Naive thymus-derived CD8-positive, alpha-beta T cell (primary cell): ENCODE results near the gene KLK6. TPM values are rescaled to one million over a fixed set of nuclear protein-coding genes. Genes with fewer than 3 reads are reported as not detected.
"Not testable (repeated sequence)": the region's sequence is repeated elsewhere in the genome, so short reads cannot be mapped to it uniquely, and the experiment has no call there.

Experiments
- ATAC-seq, 2 donors: fragments of 150-1000 bp; cut with Tn5 transposase in 1 of 2; sonication (Bioruptor Pico), chemical (Tn5 transposase) in 1 of 2; 1 replicate in 1 of 2; 2 replicates in 1 of 2; pipeline ENCODE4 v1.10.0; 2021; ENCODE audit warnings: mild to moderate bottlenecking in 2 of 2, moderate library complexity in 2 of 2
- POLR2A ChIA-PET: fragments of 350-600 bp; sonication (Branson Sonifier 250); formaldehyde crosslinking; loops from one replicate; lab custom pipeline; 2021; ENCODE audit warnings: antibody characterized with exemption; lab: Charles Lee
- DNase-seq, 10 donors: peaks; one replicate each; pipeline versions ENCODE4 v3.0.0 to v3.0.0-alpha.2; 2020 to 2022
- H3K27ac Mint-ChIP-seq, 10 donors: one replicate each; pipeline ENCODE4 v1.8.0; 2020 to 2022; ENCODE audit warnings: mild to moderate bottlenecking in 10 of 10, mixed read lengths in 10 of 10, moderate library complexity in 4 of 10, inconsistent platforms in 1 of 10
- H3K27me3 Mint-ChIP-seq, 5 donors: one replicate each; pipeline ENCODE4 v1.8.0; 2021 to 2022; ENCODE audit warnings: mixed read lengths in 5 of 5
- H3K36me3 Mint-ChIP-seq, 3 donors: one replicate each; pipeline ENCODE4 v1.8.0; 2020 to 2022; ENCODE audit warnings: mixed read lengths in 3 of 3, mild to moderate bottlenecking in 2 of 3, inconsistent platforms in 1 of 3
- H3K4me1 Mint-ChIP-seq, 4 donors: one replicate each; pipeline ENCODE4 v1.8.0; 2021 to 2022; ENCODE audit warnings: mixed read lengths in 4 of 4
- H3K4me3 Mint-ChIP-seq, 10 donors: one replicate each; pipeline ENCODE4 v1.8.0; 2020 to 2022; ENCODE audit warnings: mild to moderate bottlenecking in 10 of 10, mixed read lengths in 10 of 10, moderate library complexity in 6 of 10, inconsistent platforms in 1 of 10
- H3K9me3 Mint-ChIP-seq, 9 donors: one replicate each; pipeline ENCODE4 v1.8.0; 2020 to 2022; ENCODE audit warnings: mixed read lengths in 9 of 9, mild to moderate bottlenecking in 3 of 9, inconsistent platforms in 1 of 9, moderate library complexity in 1 of 9
- polyA plus RNA-seq, 3 donors: library from polyadenylated mRNA; unstranded; fragments of 300-500 nt; fragmentation: Illumina TruSeq; gene quantifications; one replicate each; pipeline ENCODE4 v1.2.3, GENCODE V29; 2021
- total RNA-seq, 8 experiments: library from RNA in 2 of 8; stranded (reverse) in 2 of 8; gene quantifications; one replicate each; pipeline ENCODE4 v1.2.3 and lab custom pipeline; 2021 to 2026

Gene KLK6
- total and polyA plus RNA-seq, 5 experiments from 2014 or later: not detected

DNA sequence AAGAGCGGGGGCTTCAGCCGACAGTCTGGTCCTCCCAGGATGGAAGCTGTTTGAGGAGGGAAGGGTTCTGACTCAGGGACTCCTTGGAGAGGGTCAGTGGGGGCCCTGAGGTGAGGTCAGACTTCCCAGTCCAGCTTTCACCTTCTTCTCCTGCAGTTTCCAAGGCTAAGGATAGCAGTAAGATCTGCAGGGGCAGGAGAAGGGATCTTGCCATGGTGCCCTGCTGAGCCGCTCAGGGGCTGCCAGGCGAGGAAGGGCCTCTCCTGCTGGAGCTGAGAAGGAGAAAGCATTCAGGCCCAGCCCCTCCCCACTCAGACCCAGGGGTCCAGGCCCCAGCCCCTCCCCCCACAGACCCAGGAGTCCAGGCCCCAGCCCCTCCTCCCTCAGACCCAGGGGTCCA is 12.8 kb upstream of the KLK6 start:
- Mint-ChIP-seq H3K36me3 (no peaks in the 10 kb centered on the region), H3K4me1 (peaks cover 0 to 3% (median 0%) of the 10 kb centered on the region in 4 donors), H3K27me3 (peaks cover 21 to 77% (median 58%) of the 10 kb centered on the region in 5 donors), H3K4me3 (no peak overlapping the region), H3K9me3 (peaks cover 0 to 2% (median 0%) of the 10 kb centered on the region in 9 donors), H3K27ac (no peak overlapping the region)
- no peak for DNase-seq
- no peak for ATAC-seq
- POLR2A ChIA-PET: no interaction called here

DNA sequence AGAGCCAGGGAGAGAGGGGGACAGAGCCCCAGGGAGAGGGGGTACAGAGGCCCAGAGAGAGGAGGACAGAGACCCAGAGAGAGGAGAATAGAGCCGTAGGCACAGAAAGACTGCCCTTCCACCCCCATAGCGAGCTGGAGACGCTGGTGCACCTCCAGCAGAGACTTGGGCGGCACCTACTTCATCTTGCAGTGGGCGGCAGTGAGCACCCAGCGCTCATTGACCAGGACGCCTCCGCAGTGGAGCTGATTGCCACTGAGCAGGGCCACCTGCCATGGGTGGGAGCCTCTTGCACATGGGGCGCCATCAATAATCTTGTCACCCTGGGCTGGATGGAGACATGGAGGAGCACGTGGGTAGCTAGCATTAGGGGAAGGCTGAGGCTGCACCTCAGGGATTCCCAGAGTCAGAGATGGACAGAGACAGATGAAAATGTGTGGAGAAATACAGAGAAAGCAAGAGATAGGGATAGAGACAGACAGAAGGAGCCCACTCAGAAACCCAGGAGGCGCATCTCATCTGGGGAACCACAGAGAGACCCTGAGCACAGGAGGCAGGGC is 12.3 kb upstream of the KLK6 start:
- Mint-ChIP-seq H3K27ac (peak overlapping the region in 1 of 10 donors; percentile 58), H3K9me3 (peaks cover 0 to 2% (median 0%) of the 10 kb centered on the region in 9 donors), H3K27me3 (peaks cover 24 to 83% (median 61%) of the 10 kb centered on the region in 5 donors), H3K4me1 (peaks cover 0 to 3% (median 0%) of the 10 kb centered on the region in 4 donors), H3K36me3 (no peaks in the 10 kb centered on the region), H3K4me3 (no peak overlapping the region)
- ATAC-seq (no peak), DNase-seq (no peak)
- POLR2A ChIA-PET: no interaction called here

DNA sequence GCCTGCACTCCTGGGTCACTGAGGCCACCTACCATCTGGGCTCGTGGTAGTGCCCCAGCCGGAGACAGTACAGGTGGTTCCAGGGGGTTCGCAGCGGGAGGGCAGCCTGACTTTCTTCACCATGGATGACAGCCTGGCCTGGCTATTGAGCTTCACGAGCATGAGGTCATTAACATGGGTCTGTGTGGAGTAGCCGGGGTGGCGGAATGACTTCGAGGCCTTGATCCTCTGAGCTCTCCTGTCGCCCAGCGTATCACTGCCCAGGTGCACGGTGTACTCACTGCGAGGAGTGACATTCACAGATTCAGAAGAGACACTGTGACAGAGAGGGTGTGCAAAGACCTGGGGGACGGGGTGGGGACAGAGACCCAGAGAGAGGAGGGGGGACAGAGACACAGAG is 10.8 kb upstream of the KLK6 start:
- Mint-ChIP-seq H3K36me3 (no peaks in the 10 kb centered on the region), H3K9me3 (no peaks in the 10 kb centered on the region), H3K4me1 (peaks cover 0 to 3% (median 0%) of the 10 kb centered on the region in 4 donors), H3K27ac (no peak overlapping the region), H3K27me3 (peaks cover 25 to 83% (median 68%) of the 10 kb centered on the region in 5 donors), H3K4me3 (no peak overlapping the region)
- DNase-seq (no peak), ATAC-seq (no peak)
- POLR2A ChIA-PET: no interaction called here

DNA sequence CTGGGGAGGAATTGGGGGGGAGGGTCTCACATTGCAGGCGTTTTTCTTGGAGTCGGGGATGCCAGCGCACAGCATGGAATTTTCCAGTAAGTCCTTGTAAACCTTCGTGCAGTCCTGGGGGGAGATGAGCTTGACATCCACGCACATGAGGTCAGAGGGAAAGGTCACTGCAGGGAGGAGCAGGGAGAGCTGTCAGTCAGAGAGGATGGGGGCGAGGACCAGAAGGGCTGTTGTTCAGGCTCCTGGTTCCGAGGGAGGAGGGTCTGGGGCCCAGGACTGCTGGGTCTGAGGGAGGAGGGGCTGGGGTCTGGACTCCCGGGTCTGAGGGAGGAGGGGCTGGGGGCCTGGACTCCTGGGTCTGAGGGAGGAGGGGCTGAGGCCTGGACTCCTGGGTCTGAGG is 10.4 kb upstream of the KLK6 start:
- peaks cover 0 to 3% (median 0%) of the 10 kb centered on the region in 4 donors for H3K4me1 Mint-ChIP-seq
- DNase-seq (no peak), ATAC-seq (no peak)
- POLR2A ChIA-PET: no interaction called here
- no peak overlapping the region for H3K4me3 Mint-ChIP-seq
- no peak overlapping the region for H3K27ac Mint-ChIP-seq
- peaks cover 21 to 78% (median 65%) of the 10 kb centered on the region in 5 donors for H3K27me3 Mint-ChIP-seq
- no peaks in the 10 kb centered on the region for H3K36me3 Mint-ChIP-seq
- H3K9me3 Mint-ChIP-seq: no peaks in the 10 kb centered on the region

DNA sequence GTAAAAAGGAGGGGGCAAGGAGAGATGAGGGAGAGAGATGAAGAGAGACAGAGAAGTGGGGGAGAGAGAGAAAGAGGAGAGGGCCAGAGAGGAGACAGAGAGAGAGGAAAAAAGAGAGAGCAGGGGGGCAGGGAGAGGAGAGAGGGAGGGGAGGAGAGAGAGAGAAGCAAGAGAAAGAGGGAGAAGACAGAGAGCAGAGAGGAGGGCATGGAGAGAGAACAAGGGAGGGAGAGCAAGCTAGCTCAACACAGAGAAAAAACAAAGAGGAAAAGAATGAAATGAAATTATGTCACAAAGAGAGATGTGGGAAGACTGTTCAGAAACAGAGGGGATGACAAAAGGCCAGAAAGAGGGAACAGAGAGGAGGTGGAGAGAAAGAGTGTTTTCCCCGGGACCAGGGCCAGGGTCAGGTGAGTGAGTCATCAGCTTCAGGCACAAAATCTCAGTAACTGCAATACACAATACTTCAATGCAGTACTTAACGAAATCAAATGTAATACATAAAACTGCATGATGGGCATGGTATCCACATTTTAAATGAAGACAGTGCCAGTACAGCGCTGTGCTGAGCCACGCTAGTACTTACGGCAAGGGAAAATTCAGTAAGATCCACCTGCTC is 9.5 kb upstream of the KLK6 start:
- H3K27me3 Mint-ChIP-seq: peaks cover 24 to 76% (median 59%) of the 10 kb centered on the region in 5 donors
- POLR2A ChIA-PET: no interaction called here
- H3K9me3 Mint-ChIP-seq: no peaks in the 10 kb centered on the region
- DNase-seq: no peak
- no peaks in the 10 kb centered on the region for H3K36me3 Mint-ChIP-seq
- no peak overlapping the region for H3K27ac Mint-ChIP-seq
- H3K4me3 Mint-ChIP-seq: no peak overlapping the region
- no peak for ATAC-seq
- peaks cover 0 to 3% (median 0%) of the 10 kb centered on the region in 4 donors for H3K4me1 Mint-ChIP-seq

DNA sequence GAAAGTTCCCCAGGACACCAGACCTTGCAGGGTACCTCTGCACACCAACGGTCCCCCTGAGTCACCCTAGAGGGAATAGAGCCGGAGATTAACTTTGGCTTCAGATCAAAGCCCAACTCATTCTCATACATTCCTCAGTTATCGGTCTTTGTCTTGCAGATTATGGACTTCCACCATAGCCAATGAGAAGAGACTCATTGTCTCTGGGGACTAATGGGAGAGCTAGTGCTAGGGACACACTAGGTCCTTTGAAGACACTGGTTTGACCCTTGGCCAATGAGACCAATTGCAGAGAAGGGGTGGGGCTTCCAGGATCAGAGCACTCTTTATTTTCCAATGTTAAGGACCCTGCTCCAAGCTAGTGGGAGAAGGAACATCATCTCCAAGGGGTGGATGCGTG is 8.2 kb upstream of the KLK6 start:
- H3K4me3 Mint-ChIP-seq: no peak overlapping the region
- no peaks in the 10 kb centered on the region for H3K9me3 Mint-ChIP-seq
- ATAC-seq (no peak), DNase-seq (no peak)
- H3K27ac Mint-ChIP-seq: no peak overlapping the region
- no peaks in the 10 kb centered on the region for H3K36me3 Mint-ChIP-seq
- peaks cover 0 to 3% (median 0%) of the 10 kb centered on the region in 4 donors for H3K4me1 Mint-ChIP-seq
- H3K27me3 Mint-ChIP-seq: peaks cover 32 to 87% (median 62%) of the 10 kb centered on the region in 5 donors
- POLR2A ChIA-PET: no interaction called here

DNA sequence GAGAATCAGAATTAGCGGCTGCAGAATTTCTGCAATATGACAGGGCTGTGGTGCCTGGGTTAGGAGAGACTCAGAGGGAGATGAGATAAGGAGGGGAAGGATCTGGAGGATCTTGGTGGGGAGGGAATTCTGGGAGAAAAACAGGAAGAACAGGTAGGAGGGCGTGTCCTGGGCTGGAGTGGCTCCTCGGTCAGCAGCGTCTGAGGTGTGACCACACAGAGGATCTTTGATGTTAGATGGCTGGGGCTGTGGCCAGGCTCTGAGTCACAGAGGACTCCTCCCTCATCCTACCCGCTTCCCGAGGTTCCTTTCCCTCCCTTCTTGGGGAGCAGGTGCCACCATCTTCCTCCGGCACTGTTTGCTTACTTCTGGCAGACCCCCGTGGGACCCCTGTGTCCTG is 6.4 kb upstream of the KLK6 start:
- no peak for DNase-seq
- Mint-ChIP-seq H3K36me3 (no peaks in the 10 kb centered on the region), H3K27me3 (peaks cover 39 to 87% (median 61%) of the 10 kb centered on the region in 5 donors), H3K9me3 (no peaks in the 10 kb centered on the region), H3K27ac (peak overlapping the region in 1 of 10 donors; percentile 88), H3K4me1 (peaks cover 0 to 1% (median 0%) of the 10 kb centered on the region in 4 donors), H3K4me3 (no peak overlapping the region)
- no peak for ATAC-seq
- POLR2A ChIA-PET: no interaction called here

DNA sequence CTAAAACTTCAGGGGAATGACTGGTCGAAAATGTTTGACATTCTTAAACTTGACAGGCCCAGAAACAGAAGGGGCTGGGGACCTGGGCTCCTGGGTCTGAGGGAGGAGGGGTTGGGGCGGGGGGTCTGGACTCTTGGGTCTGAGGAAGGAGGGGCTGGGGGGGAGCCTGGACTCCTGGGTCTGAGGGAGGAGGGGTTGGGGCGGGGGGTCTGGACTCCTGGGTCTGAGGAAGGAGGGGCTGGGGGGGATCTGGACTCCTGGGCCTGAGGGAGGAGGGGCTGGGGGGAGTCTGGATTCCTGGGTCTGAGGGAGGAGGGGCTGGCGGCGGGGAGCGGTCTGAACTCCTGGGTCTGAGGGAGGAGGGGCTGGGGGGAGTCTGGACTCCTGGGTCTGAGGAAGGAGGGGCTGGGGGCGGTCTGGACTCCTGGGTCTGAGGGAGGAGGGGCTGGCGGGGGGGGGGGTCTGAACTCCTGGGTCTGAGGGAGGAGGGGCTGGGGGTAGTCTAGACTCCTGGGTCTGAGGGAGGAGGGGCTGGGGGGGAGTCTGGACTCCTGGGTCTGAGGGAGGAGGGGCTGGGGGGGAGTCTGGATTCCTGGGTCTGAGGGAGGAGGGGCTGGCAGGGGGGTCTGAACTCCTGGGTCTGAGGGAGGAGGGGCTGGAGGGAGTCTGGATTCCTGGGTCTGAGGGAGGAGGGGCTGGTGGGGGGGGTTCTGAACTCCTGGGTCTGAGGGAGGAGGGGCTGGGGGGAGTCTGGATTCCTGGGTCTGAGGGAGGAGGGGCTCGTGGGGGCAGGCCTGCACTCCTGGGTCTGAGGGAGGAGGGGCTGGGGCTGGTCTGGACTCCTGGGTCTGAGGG is 5.5 kb upstream of the KLK6 start:
- Mint-ChIP-seq H3K36me3 (peaks cover 0 to 2% (median 0%) of the 10 kb centered on the region in 3 donors), H3K27me3 (peaks cover 42 to 87% (median 62%) of the 10 kb centered on the region in 5 donors), H3K9me3 (no peaks in the 10 kb centered on the region), H3K27ac (no peak overlapping the region), H3K4me1 (peaks cover 0 to 3% (median 0%) of the 10 kb centered on the region in 4 donors), H3K4me3 (no peak overlapping the region)
- POLR2A ChIA-PET: no interaction called here
- DNase-seq (no peak), ATAC-seq (no peak)

DNA sequence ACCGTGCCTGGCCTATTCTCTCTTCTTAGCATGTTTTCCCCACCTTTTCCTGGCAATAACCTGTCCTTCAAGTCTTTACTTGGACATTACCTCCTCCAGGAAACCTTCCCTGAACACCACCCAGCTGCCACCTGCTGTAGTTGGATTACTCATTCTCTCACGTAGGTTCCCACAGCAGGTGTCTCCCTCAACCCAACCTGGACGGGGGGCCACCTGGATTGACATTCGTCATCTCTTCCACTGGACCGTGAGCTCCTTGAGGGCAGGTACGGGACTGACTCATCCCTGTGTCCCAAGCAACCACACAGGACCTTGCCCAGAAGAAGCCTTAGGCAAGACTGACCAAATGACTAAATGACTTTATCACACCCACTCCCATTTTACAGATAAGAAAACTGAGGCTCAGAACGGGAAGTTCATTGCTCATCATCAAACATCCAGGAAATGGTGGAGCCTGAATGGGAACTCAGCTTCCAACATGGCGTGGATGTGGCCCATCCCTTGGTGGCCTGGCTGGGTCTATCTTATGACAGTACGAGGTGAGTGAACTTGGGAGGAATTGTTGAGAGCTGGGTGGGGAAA is 3.5 kb upstream of the KLK6 start:
- POLR2A ChIA-PET: interaction anchor here (0.6 kb wide), 1 partner anchor 1631 kb away, joined by 6 read pairs; no protein-coding TSS in a partner anchor
- H3K4me3 Mint-ChIP-seq: no peak overlapping the region
- peaks cover 0 to 4% (median 0%) of the 10 kb centered on the region in 4 donors for H3K4me1 Mint-ChIP-seq
- H3K36me3 Mint-ChIP-seq: peaks cover 0 to 6% (median 0%) of the 10 kb centered on the region in 3 donors
- H3K27ac Mint-ChIP-seq: no peak overlapping the region
- no peak for ATAC-seq
- peaks cover 0 to 2% (median 0%) of the 10 kb centered on the region in 9 donors for H3K9me3 Mint-ChIP-seq
- no peak for DNase-seq
- peaks cover 43 to 81% (median 55%) of the 10 kb centered on the region in 5 donors for H3K27me3 Mint-ChIP-seq

DNA sequence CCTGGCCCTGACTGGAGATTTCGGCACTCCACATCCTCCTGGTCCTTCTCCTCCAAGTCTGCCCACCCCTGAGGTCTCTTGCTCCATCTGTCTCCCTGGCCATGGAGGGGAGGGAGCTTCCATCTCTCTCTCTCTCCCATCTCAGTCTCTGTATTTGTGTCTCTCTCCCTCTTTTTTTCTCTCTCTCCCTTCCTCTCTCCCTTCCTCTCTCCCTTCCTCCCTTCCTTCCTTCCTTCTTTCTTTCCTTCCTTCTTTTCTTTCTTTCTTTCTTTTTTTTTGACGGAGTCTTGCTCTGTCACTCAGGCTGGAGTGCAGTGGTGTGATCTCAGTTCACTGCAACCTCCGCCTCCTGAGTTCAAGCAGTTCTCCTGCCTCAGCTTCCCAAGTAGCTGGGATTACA is 419 bp upstream of the KLK6 start:
- DNase-seq, H3K27ac Mint-ChIP-seq, H3K36me3 Mint-ChIP-seq, H3K9me3 Mint-ChIP-seq, ATAC-seq, POLR2A ChIA-PET, H3K4me1 Mint-ChIP-seq, H3K4me3 Mint-ChIP-seq: not testable (repeated sequence)
- peaks cover 37 to 88% (median 51%) of the 10 kb centered on the region in 5 donors for H3K27me3 Mint-ChIP-seq

DNA sequence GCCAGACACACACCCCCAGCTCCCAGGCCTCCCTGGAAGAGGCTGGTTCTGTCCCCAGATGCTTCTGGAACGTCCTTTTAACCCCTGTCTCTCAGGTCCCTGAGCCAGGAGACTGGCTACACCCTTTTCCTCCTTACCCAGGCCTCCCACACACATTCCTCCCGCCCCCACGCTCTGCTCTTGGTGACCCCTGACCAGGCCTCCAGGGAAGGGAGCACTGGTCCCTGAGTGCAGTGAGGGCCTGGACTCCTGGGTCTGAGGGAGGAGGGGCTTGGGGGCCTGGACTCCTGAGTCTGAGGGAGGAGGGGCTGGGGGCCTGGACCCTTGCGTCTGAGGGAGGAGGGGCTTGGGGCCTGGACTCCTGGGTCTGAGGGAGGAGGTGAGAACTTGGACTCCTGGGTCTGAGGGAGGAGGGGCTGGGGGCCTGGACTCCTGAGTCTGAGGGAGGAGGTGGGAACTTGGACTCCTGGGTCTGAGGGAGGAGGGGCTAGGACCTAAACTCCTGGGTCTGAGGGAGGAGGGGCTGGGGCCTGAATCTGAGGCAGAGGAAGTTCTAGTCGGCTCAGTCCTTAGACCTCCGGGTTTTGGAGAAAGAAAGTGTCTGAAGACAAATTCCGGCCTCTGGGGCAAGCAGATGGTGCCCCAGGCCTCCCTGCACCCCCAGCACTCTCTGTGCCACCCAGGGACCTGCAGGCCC is 527 bp downstream of the KLK6 start:
- Mint-ChIP-seq H3K4me1 (peaks cover 0 to 4% (median 0%) of the 10 kb centered on the region in 4 donors), H3K27ac (no peak overlapping the region), H3K4me3 (no peak overlapping the region), H3K9me3 (peaks cover 0 to 7% (median 0%) of the 10 kb centered on the region in 9 donors), H3K36me3 (peaks cover 0 to 6% (median 0%) of the 10 kb centered on the region in 3 donors), H3K27me3 (peaks cover 38 to 91% (median 60%) of the 10 kb centered on the region in 5 donors)
- ATAC-seq (no peak), DNase-seq (no peak)
- POLR2A ChIA-PET: no interaction called here
